ENCODE measurements around the gene ZNF860. TPM values are rescaled to one million over a fixed set of nuclear protein-coding genes. Genes with fewer than 3 reads are reported as not detected.
"Not testable (repeated sequence)": the region's sequence is repeated elsewhere in the genome, so short reads cannot be mapped to it uniquely, and the experiment has no call there.

The ZNF860 gene
- total RNA-seq, 1 donor from 2014 or later: 0.34 TPM

DNA sequence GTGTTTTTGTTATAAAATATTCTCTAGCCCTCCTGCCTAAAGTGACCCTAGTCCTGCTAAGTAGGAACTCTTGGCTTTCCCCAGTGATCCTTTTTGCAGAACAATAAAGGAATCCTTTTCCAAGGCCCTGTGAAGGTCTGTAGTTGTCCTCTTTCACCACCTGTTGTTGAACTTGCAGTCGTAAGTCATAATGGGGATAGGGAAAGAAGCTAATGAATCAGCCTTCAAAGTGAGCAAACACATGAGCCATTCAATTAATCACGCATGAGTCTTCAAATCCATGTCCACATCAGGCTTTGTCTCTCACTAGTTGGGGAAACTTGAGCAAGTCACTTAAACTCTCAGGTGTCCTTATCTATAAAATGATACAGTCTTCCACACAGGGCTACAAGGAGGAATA, 27.6 kb downstream of the ZNF860 start:
- H3K36me3 Mint-ChIP-seq (ENCODE audit: low read depth): no peaks in the 10 kb centered on the region
- peaks cover 9% of the 10 kb centered on the region for H3K4me1 Mint-ChIP-seq (ENCODE audit: low read depth)
- H3K4me3 Mint-ChIP-seq: no peak overlapping the region
- no peaks in the 10 kb centered on the region for H3K9me3 Mint-ChIP-seq
- intact Hi-C loops (cut with micrococcal nuclease): no loop called here
- DNase-seq (ENCODE audit: low spot score): no peak
- H3K27me3 Mint-ChIP-seq (ENCODE audit: insufficient read depth): peaks cover 6% of the 10 kb centered on the region
- H3K27ac Mint-ChIP-seq: no peak overlapping the region

DNA sequence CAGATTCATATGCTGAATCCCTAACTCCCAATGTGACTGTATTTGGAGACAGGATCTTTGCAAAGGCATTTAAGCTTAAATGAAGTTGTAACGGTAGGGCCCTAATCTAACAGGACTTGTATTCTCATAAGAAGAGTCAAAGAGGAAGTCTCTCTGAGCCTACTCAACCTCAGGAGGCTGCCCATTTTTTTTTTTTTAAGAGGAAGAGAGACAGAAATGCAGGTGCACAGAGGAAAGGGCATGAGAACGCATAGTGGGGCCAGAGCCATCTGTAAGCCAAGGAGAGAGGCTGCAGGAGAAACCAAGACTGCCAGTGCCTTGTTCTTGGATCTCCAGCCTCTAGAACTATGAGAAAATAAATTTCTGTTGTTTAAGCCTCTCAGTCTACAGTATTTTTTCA, 28.4 kb downstream of the ZNF860 start:
- DNase-seq (ENCODE audit: low spot score): no peak
- Mint-ChIP-seq H3K27me3 (ENCODE audit: insufficient read depth) (peaks cover 6% of the 10 kb centered on the region), H3K4me3 (no peak overlapping the region), H3K27ac (no peak overlapping the region), H3K36me3 (ENCODE audit: low read depth) (no peaks in the 10 kb centered on the region), H3K4me1 (ENCODE audit: low read depth) (peaks cover 9% of the 10 kb centered on the region), H3K9me3 (no peaks in the 10 kb centered on the region)
- intact Hi-C loops (cut with micrococcal nuclease): no loop called here

DNA sequence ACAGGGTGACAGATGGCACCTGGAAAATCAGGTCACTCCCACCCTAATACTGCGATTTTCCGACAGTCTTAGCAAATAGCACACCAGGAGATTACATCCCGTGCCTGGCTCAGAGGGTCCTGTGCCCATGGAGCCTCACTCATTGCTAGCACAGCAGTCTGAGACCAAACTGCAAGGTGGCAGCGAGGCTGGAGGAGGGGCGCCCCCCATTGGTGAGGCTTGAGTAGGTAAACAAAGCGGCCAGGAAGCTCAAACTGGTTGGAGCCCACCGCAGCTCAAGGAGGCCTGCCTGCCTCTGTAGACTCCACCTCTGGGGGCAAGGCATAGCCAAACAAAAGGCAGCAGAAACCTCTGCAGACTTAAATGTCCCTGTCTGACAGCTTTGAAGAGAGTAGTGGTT, 29.1 kb downstream of the ZNF860 start:
- intact Hi-C loops (cut with micrococcal nuclease); DNase-seq (ENCODE audit: low spot score); H3K4me3 Mint-ChIP-seq; H3K36me3 Mint-ChIP-seq (ENCODE audit: low read depth); H3K9me3 Mint-ChIP-seq; H3K27me3 Mint-ChIP-seq (ENCODE audit: insufficient read depth); H3K27ac Mint-ChIP-seq; H3K4me1 Mint-ChIP-seq (ENCODE audit: low read depth): not testable (repeated sequence)

DNA sequence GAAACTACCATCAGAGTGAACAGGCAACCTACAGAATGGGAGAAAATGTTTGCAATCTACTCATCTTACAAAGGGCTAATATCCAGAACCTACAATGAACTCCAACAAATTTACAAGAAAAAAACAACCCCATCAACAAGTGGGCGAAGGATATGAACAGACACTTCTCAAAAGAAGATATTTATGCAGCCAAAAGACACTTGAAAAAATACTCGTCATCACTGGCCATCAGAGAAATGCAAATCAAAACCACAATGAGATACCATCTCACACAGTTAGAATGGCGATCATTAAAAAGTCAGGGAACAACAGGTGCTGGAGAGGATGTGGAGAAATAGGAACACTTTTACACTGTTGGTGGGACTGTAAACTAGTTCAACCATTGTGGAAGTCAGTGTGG, 34.1 kb downstream of the ZNF860 start:
- H3K27ac Mint-ChIP-seq; H3K27me3 Mint-ChIP-seq (ENCODE audit: insufficient read depth); H3K36me3 Mint-ChIP-seq (ENCODE audit: low read depth); H3K4me3 Mint-ChIP-seq; DNase-seq (ENCODE audit: low spot score); intact Hi-C loops (cut with micrococcal nuclease); H3K4me1 Mint-ChIP-seq (ENCODE audit: low read depth); H3K9me3 Mint-ChIP-seq: not testable (repeated sequence)

DNA sequence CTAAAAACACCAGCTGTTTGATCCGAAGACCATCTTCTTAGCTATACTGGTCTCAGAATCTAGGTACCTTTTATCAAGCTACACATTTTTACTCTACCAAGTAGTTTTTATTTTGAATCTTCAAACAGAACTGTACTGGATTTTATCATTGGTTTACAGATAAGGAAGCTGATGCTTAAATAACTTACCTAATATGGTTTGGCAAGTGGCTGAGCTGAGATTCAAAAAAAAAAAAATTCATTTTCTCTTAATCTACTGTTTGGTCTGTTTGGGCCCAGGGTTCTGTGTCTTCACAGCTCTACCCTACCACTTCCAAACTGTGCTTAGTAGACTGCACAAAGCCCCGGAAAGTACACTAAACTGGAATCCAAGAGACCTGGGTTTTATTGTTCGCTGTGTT, 35.7 kb downstream of the ZNF860 start:
- no peaks in the 10 kb centered on the region for H3K36me3 Mint-ChIP-seq (ENCODE audit: low read depth)
- H3K27ac Mint-ChIP-seq: no peak overlapping the region
- no peaks in the 10 kb centered on the region for H3K9me3 Mint-ChIP-seq
- intact Hi-C loops (cut with micrococcal nuclease): no loop called here
- H3K27me3 Mint-ChIP-seq (ENCODE audit: insufficient read depth): peaks cover 8% of the 10 kb centered on the region
- no peak for DNase-seq (ENCODE audit: low spot score)
- H3K4me1 Mint-ChIP-seq (ENCODE audit: low read depth): no peaks in the 10 kb centered on the region
- no peak overlapping the region for H3K4me3 Mint-ChIP-seq

DNA sequence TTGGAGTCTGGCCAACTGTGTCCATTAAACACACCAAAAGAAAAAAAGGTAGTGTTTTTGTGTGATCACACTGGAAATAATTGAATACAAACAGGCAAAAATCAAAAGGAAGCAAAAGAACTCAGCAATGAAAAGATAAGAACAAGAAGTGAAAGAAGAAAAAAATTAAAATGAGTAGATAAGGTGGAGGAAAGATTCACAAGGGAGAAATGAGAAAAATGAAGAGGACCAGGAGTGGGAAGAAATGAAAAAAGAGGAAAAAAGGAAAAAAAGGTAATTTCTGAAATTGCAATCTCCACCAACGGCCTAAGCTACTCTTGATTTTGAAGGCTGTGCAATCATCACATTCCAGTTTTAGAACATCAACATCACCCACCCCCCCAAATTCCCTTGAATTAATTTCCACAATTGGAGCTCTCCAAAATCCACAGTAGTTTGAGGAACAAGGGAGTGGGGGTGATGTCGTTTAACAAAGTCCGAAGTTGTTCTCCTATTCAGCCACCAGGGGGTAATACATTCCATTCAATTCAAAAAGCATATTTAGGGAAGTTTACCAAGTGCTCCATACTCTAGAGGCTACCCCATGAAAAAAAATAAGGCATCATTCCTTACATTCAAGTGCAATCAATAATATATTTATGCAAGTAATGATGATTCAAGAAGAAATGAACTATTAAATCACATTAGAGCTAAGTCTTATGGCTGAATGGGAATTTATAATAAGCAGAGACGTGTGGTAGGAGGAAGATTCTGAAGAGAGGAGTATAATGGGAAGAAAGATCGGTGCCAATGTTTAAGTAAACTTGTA, 37.4 kb downstream of the ZNF860 start:
- Mint-ChIP-seq H3K27ac (no peak overlapping the region), H3K4me1 (ENCODE audit: low read depth) (no peaks in the 10 kb centered on the region), H3K9me3 (no peaks in the 10 kb centered on the region), H3K27me3 (ENCODE audit: insufficient read depth) (peaks cover 8% of the 10 kb centered on the region), H3K36me3 (ENCODE audit: low read depth) (no peaks in the 10 kb centered on the region), H3K4me3 (no peak overlapping the region)
- DNase-seq (ENCODE audit: low spot score): no peak
- intact Hi-C loops (cut with micrococcal nuclease): loop anchor here (1.0 to 2.0 kb wide), 2 partner anchors 125 to 316 kb away; no protein-coding TSS in a partner anchor

DNA sequence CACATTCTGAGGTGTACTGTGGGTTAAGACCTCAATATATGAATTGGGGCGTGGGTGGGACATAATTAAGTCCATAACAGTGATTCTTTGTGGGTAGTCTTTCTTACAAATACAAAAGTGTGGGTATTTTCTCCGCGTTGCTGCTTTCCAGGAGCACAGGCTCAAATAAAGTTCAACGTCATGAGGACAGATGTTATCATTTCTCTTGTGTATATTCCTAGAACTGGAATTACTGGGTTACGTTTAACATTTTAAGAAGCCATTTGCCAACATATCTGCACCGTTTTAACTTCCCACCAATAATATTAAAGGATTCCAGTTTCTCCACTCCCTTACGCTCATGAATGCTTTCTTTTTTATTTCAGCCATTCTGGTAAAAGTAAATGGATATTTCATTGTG, 39.6 kb downstream of the ZNF860 start:
- Mint-ChIP-seq H3K27ac (no peak overlapping the region), H3K27me3 (ENCODE audit: insufficient read depth) (peaks cover 3% of the 10 kb centered on the region), H3K36me3 (ENCODE audit: low read depth) (no peaks in the 10 kb centered on the region), H3K4me3 (no peak overlapping the region), H3K9me3 (no peaks in the 10 kb centered on the region), H3K4me1 (ENCODE audit: low read depth) (no peaks in the 10 kb centered on the region)
- intact Hi-C loops (cut with micrococcal nuclease): no loop called here
- DNase-seq (ENCODE audit: low spot score): no peak

DNA sequence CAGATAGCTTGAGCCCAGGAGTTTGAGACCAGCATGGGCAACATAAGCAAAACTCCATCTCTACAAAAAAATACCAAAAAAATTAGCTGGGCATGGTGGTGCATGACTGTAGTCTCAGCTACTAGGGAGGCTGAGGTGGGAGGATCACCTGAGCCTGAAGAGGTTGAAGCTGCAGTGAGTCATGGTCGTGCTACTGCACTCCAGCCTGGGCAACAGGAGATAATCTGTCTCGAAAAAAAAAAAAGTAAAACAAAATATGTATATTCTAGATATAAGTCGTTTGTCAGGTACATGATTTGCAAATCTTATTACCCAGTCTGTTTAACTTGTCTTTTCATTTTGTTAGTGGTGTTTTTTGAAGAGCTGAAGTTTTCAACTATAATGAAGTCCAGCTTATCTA, 40.2 kb downstream of the ZNF860 start:
- Mint-ChIP-seq H3K27ac (no peak overlapping the region), H3K4me3 (no peak overlapping the region), H3K9me3 (no peaks in the 10 kb centered on the region), H3K36me3 (ENCODE audit: low read depth) (no peaks in the 10 kb centered on the region), H3K4me1 (ENCODE audit: low read depth) (no peaks in the 10 kb centered on the region), H3K27me3 (ENCODE audit: insufficient read depth) (peaks cover 3% of the 10 kb centered on the region)
- intact Hi-C loops (cut with micrococcal nuclease): no loop called here
- DNase-seq (ENCODE audit: low spot score): no peak

DNA sequence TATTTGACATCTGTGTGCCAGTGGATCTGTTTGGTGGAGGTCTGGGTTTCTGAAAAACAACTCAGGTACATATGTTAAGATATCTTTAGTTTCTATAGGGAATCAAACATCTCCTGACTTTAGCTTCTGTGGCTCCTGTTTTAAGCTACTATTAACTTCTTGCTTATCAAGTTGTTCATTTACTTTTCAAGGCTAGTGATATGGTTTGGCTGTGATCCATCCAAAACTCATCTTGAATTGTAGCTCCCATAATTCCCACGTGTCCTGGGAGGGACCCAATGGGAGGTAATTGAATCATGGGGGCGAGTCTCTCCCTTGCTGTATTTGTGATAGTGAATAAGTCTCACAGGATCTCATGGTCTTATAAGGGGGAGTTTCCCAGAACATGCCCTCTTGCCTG, 41.4 kb downstream of the ZNF860 start:
- intact Hi-C loops (cut with micrococcal nuclease): no loop called here
- no peak overlapping the region for H3K27ac Mint-ChIP-seq
- H3K4me3 Mint-ChIP-seq: no peak overlapping the region
- H3K36me3 Mint-ChIP-seq (ENCODE audit: low read depth): no peaks in the 10 kb centered on the region
- no peak for DNase-seq (ENCODE audit: low spot score)
- no peaks in the 10 kb centered on the region for H3K4me1 Mint-ChIP-seq (ENCODE audit: low read depth)
- no peaks in the 10 kb centered on the region for H3K9me3 Mint-ChIP-seq
- H3K27me3 Mint-ChIP-seq (ENCODE audit: insufficient read depth): peaks cover 5% of the 10 kb centered on the region

DNA sequence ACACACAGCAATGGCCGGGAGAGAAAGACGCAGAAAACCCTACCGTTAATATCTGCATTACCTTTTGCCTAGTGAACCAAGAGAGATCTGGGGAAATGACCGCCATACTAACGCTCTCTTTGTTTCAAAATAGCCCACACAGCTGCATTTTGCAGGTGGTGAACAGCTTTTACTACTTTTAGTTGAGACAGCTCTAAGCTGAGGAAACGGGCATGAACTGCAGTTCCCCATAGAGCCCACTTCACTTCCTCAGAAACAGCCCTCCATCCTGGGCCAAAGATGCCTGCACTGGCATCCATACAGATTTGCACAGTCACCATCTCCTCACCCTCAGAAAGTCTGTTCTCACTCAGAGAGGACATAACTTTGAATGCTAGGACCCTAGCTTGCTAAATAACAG, 45.0 kb downstream of the ZNF860 start:
- no peak overlapping the region for H3K27ac Mint-ChIP-seq
- no peak for DNase-seq (ENCODE audit: low spot score)
- peaks cover 3% of the 10 kb centered on the region for H3K27me3 Mint-ChIP-seq (ENCODE audit: insufficient read depth)
- H3K4me3 Mint-ChIP-seq: no peak overlapping the region
- no peaks in the 10 kb centered on the region for H3K36me3 Mint-ChIP-seq (ENCODE audit: low read depth)
- intact Hi-C loops (cut with micrococcal nuclease): no loop called here
- no peaks in the 10 kb centered on the region for H3K4me1 Mint-ChIP-seq (ENCODE audit: low read depth)
- H3K9me3 Mint-ChIP-seq: no peaks in the 10 kb centered on the region

DNA sequence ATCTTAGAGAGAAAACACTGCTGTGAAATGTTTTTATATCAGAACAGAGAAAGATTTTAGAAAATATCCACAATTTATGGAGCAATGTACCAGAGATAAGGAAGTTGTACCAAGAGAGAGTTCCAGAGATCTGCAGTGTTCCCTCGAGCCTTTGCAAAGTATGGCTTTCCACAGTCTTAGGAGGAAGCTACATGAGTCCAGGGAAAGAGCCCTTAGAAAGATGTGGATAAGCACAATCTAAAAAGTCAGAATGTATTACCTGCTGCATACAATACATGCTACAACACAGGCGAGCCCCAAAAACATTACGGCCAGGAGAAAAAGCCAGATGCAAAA, 56.4 kb downstream of the ZNF860 start:
- H3K4me3 Mint-ChIP-seq: no peak overlapping the region
- DNase-seq (ENCODE audit: low spot score): no peak

DNA sequence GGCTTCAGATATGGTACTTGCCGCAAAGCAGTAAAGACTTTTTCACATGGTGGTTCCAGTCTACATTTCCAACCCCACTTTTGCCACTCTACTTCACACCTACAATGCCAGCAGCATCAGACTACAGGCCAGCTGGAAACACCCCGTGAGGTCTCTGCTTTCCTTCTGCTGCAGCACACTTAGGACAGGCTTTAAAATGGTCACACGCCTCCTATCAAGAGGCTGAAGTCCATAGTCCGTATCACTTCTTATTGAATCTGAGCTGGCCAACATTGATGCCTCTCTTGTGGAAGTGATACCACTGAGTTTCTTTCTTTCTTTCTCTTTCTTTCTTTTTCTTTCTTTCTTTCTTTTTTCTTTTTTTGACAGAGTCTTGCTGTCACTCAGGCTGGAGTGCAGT, 59.8 kb downstream of the ZNF860 start:
- Mint-ChIP-seq H3K4me3 (no peak overlapping the region), H3K9me3 (peaks cover 13% of the 10 kb centered on the region)

More for the DNA sequence above, 56.4 kb downstream of the ZNF860 start:
- Mint-ChIP-seq H3K4me1 (ENCODE audit: low read depth) (no peaks in the 10 kb centered on the region), H3K27me3 (ENCODE audit: insufficient read depth) (peaks cover 14% of the 10 kb centered on the region), H3K27ac (no peak overlapping the region), H3K36me3 (ENCODE audit: low read depth) (no peaks in the 10 kb centered on the region), H3K9me3 (peaks cover 10% of the 10 kb centered on the region)
- intact Hi-C loops (cut with micrococcal nuclease): no loop called here

More for the DNA sequence above, 59.8 kb downstream of the ZNF860 start:
- intact Hi-C loops (cut with micrococcal nuclease): no loop called here
- DNase-seq (ENCODE audit: low spot score): no peak
- H3K36me3 Mint-ChIP-seq (ENCODE audit: low read depth): no peaks in the 10 kb centered on the region
- H3K4me1 Mint-ChIP-seq (ENCODE audit: low read depth): no peaks in the 10 kb centered on the region
- H3K27me3 Mint-ChIP-seq (ENCODE audit: insufficient read depth): peaks cover 6% of the 10 kb centered on the region
- no peak overlapping the region for H3K27ac Mint-ChIP-seq
